Glomerular endothelial cell (primary cell): Measurements from ENCODE around the gene HTR1E. TPM values are rescaled to one million over a fixed set of nuclear protein-coding genes. Genes with fewer than 3 reads are reported as not detected.
"Not testable (repeated sequence)": the region's sequence is repeated elsewhere in the genome, so short reads cannot be mapped to it uniquely, and the experiment has no call there.

Experiments used
- DNase-seq: peaks from one replicate; pipeline ENCODE4 v3.0.0-alpha.2; 2011; ENCODE audit warnings: low read depth, low spot score; ENCODE audit errors: extremely low read depth
- total RNA-seq: library from RNA; depleted of rRNA; stranded (reverse); fragments of >200 nt; gene quantifications from 2 replicates; pipeline ENCODE4 v1.2.3, GENCODE V29; 2015

Gene HTR1E
- total RNA-seq, 1 donor from 2014 or later: not detected

DNA sequence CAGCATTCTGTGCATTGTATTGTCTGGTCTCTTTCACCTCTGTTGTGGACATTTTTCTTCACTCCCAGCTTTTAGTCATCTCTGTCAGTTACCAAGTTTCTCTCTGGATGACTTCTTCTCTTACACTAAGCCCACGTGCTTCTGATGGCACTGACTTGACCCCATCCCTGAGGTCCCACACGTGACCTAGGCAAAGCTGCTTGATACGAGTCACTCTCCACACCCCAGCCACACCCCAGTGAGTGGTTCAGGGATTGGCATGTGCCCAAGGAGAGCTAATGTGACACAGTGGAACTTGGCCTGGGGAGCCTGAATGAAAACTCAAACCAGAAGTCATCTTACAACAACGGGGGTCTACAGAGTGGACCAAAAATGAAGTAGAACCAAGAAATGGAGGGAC, 32.2 kb downstream of the HTR1E start:
- no peak for DNase-seq

DNA sequence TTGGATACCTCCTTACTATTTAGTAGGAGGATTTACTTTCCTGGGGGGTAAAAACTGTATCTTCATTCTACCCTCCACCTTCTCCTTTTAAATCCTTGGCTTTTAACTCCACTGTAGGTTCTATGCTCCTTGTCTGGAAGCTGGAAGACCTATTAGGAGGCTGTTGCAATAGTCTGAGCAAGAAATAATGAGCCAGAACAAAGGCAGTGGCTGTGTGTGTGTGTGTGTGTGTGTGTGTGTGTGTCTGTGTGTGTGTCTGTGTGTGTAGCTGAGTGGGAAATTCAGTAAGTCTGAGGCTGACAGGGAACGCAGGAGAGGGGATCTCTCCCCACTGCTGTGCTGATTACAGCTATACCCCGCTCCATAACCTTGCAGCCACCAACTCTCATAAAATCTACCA, 35.8 kb downstream of the HTR1E start:
- DNase-seq: no peak

DNA sequence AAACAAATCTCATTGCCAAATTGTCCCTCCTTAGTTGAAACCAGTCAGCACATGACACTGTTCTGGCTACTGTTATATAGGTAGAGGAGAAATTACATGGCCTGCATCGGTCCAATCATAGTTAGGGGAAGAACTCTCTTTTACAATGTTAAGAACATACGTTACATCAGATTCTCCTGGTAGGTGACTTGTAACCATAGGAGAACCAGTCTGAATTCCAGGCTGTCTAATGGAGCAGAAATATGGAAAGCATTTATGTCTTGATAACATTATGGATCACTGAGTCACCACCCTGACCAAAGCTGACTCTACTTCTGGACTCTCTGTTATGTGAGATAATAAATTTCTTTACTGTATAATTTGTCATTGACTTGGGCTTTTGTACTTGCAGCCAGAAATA, 40.9 kb downstream of the HTR1E start:
- no peak for DNase-seq

DNA sequence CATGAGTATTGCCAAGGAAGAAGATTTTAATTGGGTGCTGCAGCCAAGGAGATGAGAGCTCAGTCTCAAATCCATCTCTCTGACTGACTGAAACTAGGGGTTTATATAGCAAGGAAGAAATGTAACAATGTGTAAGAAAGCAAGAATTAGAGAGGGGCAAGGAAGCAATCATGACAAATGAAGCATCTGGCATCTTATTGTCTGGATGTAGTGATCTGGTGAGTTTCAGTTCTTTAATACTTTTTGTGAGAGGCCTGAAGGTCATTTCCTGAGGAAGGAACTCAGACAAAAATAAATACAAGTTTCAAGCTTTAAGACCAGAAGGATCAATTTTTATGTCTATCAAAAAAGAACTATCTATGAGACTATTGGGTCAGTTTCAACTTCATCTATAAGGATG, 64.2 kb downstream of the HTR1E start:
- DNase-seq: no peak

DNA sequence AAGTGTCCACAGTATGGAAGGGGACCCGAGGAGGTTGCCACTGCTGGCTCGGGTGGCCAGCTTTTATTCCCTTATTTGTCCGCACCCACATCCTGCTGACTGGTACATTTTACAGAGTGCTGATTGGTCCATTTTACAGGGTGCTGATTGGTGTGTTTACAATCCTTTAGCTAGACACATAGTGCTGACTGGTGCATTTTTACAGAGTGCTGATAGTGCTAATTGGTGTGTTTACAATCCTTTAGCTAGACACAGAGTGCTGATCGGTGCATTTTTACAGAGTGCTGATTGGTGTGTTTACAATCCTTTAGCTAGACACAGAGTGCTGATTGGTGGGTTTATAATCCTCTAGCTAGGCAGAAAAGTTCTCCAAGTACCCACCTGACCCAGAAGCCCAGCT, 65.1 kb downstream of the HTR1E start:
- not testable (repeated sequence) for DNase-seq

DNA sequence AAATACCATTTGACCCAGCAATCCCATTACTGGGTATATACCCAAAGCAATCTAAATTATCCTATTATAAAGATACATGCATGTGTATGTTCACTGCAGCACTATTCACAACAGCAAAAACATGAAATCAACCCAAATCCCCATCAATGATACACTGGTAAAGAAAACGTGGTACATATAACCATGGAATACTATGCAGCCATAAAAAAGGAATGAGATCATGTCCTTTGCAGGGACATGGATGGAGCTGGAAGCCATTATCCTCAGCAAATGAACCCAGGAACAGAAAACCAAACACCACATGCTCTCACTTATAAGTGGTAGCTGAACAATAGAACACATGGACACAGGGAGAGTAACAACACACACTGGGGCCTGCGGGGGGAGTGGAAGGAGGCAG, 69.2 kb downstream of the HTR1E start:
- not testable (repeated sequence) for DNase-seq

DNA sequence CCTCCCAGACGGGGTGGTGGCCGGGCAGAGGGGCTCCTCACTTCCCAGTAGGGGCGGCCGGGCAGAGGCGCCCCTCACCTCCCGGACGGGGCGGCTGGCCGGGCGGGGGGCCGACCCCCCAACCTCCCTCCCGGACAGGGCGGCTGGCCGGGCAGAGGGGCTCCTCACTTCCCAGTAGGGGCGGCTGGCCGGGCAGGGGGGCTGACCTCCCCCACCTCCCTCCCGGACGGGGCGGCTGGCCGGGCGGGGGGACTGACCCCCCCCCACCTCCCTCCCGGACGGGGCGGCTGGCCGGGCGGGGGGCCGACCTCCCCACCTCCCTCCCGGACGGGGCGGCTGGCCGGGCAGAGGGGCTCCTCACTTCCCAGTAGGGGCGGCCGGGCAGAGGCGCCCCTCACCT, 72.3 kb downstream of the HTR1E start:
- DNase-seq: not testable (repeated sequence)

DNA sequence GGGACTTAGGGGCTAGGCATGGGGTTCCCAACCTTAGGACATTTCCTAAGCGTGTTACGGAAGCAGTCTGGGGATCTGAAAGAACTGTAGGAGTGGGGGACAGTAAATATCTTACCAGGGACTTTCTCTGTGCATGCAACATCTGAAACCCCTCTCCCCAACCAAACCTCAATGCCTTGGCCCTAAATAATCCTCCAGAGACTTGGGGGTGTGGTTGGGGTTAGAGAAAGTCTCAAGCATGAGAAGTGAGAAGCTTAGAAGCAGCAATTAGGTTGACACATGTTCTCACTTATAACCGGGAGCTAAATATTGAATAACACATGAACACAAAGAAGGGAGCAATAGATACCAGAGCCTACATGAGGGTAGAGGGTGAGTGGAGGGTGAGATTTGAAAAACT, 74.7 kb downstream of the HTR1E start:
- no peak for DNase-seq

DNA sequence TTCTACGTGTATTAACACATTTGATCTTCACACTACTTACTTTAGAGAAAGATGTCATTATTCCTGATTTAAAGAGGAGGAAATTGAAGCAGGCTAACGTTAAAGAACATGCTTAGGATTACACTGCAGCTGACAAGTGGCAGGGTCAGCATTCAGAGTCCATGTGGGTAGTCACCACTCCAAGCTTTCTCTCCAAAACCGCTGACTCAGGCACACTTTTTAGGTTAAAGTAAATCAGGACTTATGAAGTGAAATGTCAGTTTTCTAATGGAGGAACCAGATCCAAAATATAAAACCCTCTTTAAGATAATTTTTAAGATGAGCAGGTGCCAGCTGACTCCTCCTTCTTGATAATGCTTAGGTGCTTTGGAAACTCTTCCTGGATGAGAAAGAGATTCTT, 75.4 kb downstream of the HTR1E start:
- no peak for DNase-seq

DNA sequence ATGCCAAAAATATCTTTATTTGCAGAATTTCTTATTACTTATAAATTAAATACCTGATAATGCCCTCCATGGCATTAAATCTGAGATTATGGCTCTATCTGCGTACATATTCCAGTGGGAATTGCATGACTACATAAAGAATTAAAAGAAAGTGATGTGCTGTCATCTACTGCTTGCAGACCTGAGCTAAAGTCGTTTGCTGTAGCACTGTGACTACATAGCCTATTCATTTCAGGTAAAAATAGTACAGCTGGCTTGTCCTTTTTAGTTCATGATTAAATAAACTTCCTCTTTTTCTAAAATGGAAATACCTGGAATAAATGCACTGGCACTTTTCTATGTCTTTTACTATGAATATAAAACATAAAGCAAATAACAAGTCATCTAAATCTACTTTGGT, 79.4 kb downstream of the HTR1E start:
- DNase-seq: no peak

DNA sequence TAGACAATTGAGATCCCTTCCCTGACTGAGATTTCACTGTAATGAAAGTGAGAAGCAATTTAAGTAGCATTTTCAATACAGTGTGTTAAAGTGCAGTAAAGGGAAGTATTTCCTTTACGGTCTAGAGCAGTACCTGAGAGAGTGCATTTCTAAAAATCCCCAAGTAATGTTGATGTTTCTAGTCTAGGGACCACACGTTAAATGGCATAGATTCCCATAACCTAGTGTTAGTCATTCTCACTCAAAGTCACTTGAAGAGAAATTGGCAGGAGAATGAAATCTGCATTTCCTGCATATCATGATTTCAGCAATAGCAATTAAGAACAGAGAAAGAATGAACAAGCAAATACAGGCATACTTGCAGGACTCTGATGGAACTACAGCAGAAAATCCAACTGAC, 89.7 kb downstream of the HTR1E start:
- no peak for DNase-seq

DNA sequence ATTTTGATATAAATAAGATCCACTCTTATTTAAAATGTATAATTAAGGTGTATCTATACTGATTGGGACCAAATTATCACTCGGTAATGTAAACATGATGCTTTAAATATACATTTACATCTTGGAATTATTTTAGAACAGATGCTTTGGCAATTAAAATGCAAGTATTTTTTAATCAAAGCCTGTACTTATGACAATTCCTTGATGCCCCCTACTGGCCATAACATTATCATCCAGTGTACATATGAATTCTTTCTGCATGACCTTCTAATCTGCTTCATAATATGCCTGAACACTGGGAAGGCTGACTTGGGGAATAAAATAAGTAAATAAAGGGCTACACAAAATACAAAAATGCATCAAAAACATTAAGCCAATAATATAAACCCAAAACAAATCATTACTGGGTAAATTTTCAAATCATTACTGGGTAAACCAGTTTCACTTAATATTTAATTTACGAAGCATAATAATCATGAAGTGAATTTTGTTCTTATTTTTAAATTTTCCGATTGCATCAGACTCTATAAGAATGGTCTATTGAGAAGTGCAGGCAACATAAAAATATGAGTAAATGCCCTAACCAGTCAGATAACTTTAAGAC, 92.5 kb downstream of the HTR1E start:
- peak; percentile 23 for DNase-seq

DNA sequence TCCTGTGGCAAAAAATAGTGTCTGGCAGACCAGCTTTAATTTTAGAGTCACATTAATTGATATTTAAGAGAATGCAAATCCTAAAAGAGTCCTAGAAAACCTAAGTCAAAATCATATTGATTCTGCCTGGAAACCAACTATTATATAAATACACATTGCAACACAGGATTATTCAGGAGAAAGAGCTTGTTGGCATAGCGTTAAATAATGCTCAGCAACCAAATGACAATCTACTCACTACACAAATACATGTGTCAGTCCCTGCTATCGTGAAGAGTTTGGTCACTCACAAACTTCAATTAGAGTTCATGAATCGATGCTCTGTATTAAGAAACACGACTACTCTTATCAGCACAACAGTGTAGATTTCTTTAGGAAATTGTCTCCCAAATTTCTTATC, 103.4 kb downstream of the HTR1E start:
- DNase-seq: no peak

DNA sequence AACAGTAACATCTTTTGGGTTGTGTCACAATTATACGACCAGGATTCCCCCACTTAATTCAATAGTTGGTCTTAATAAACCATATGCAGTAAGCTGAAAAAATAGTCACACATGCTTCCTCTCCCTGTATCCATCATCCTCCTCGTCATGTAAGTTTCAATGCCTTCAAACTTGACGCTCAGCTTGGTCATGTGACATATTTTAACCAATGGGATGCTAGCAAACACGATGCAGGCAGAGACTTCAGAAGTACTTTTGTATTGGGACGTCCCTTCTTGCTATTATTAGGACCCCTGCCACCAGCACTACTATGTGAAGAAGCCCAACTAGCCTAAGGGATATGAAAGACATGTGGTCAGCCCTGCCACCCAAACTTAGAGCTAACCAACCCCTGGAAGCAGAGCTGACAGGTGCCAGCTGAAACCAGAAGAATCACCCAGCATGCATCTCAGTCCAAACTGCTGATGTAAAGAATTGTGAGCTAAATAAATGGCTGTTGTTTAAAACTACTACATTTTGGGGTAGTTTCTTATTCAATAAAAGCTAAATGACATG, 108.3 kb downstream of the HTR1E start:
- no peak for DNase-seq

DNA sequence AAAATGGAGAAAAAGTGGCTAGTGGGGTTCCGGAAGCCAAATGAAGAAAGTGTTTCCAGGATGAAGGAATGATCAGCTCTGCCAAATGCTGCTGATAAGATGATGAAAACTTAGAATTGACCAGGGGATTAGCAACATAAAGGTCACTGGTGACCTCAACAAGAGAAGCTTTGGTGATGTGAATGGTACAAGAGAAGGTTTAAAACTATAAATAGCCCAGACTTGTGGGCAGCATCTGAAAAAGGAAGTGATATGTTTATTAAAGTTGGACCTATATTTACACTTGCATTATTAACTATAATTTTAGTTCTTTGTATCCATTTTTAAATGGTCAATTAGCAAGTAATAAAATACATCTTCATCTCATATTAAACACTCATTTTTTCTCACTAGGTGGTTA, 112.5 kb downstream of the HTR1E start:
- DNase-seq: no peak

DNA sequence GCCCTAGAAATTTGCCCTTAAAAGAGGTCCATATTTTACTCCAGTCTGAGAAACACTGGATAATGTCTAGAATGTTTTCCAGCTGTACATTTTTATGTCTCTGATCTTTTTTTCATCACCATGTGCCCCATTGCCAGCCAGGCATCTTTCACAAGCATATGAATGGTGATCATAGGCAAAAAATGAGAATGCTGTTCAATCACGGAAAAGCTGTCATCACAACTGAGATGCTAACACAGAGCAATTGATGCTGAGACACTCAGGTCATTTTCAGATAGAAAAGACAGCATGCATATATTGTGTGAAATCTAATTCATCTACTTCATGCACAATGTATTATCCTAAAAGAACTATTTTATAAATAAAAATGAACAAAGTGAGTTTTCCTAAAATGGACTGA, 116.0 kb downstream of the HTR1E start:
- DNase-seq: no peak

DNA sequence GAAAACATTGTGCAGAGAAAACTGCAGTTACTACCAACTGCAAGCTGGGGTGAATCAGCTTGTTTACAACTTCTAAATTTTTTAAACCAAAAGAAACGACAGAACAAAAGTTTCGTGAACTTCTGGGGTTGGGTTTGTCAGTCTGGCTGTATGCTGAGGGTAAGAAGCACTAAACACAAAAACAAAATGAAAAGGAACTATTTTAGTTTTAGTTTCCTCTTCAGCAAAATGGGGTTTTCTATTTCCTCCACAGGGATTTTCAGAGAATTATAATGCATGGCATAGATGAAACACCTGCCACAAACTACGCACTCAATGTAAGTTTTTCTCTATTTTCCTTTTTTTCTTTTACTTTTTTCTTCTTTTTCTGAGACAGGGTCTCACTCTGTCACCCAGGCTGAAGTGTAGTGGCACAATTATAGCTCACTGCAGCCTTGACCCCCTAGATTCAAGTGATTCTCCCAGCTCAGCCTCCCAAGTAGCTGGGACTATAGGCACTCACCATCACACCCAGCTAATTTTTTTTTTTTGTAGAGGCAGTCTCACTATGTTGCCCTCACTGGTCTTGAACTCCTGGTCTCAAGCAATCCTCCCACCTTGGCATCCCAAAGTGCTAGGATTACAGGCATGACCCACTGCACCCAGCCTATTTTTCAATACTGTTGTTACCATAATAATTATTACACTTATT, 117.0 kb downstream of the HTR1E start:
- no peak for DNase-seq

DNA sequence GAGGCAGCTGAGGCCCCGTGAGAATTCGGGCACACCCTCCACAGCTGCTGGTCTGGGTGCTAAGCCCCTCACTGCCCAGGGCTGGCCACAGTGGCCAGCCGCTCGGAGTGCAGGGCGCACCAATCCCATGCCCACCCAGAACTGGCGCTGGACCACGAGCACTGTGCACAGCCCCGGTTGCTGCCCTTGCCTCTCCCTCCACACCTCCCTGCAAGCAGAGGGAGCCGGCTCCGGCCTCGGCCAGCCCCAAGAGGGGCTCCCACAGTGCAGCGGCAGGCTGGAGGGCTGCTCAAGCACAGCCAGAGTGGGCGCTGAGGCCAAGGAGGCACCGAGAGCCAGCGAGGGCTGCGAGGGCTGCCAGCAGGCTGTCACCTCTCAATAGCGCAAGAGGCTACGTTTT, 122.6 kb downstream of the HTR1E start:
- DNase-seq: no peak

DNA sequence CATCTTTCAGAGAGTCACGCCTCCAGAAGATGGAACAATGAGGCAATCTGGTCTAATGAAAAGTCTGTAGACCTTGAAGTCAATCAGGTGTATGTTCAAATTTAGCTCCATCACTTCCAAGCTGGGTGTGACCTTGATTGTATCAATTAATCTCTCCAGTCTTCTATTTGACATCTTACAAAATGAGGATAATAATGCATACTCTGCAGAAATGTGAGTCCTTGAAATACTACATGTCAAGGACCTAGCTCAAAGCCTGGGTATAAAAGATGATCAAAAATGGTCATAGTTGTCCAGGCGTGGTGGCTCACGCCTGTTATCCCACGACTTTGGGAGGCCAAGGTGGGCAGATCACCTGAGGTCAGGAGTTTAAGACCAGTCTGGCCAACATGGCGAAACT, 127.8 kb downstream of the HTR1E start:
- DNase-seq: no peak
